Upper lobe of left lung (tissue), 6 donors: ENCODE results near the gene DOCK1. TPM values are rescaled to one million over a fixed set of nuclear protein-coding genes. Genes with fewer than 3 reads are reported as not detected.

Source experiments
- ATAC-seq, 2 donors: fragments of 200-7000 bp; cut with Tn5 transposase; one replicate each; pipeline ENCODE4 v1.9.1; 2022; ENCODE audit warnings: mild to moderate bottlenecking in 2 of 2, moderate library complexity in 2 of 2; ENCODE audit not compliant: low FRiP score in 2 of 2
- DNase-seq, 2 donors: peaks; one replicate each; pipeline ENCODE4 v3.0.0-alpha.2; 2019 to 2020
- H3K27ac ChIP-seq, 4 donors: fragments of 200-600 bp; sonication (generic); one replicate each; pipeline ENCODE4 v1.5.1; 2016 to 2019
- H3K27me3 ChIP-seq, 4 donors: fragments of 200-600 bp; sonication (generic); one replicate each; pipeline ENCODE4 v1.5.1; 2017 to 2019
- H3K36me3 ChIP-seq, 4 donors: fragments of 200-600 bp; sonication (generic); one replicate each; pipeline ENCODE4 v1.5.1; 2016 to 2019
- H3K4me1 ChIP-seq, 4 donors: fragments of 200-600 bp; sonication (generic); one replicate each; pipeline ENCODE4 v1.5.1; 2018 to 2019
- H3K4me3 ChIP-seq, 4 donors: fragments of 200-600 bp; sonication (generic); one replicate each; pipeline ENCODE4 v1.5.1; 2017 to 2019; ENCODE audit warnings: mild to moderate bottlenecking in 2 of 4, moderate library complexity in 1 of 4
- H3K9me3 ChIP-seq, 4 donors: fragments of 200-600 bp; sonication (generic); one replicate each; pipeline ENCODE4 v1.5.1; 2018 to 2019
- EP300 ChIP-seq, 4 donors: sonication (generic); formaldehyde crosslinking; IDR thresholded peaks; one replicate each; pipeline ENCODE4 v1.5.1; 2017; ENCODE audit warnings: antibody characterized with exemption in 4 of 4, control low read depth in 2 of 4
- POLR2A ChIP-seq, 4 donors: fragments of 450-650 bp; IDR thresholded peaks; one replicate each; pipeline ENCODE4 v1.5.1; 2016 to 2017; ENCODE audit warnings: antibody characterized with exemption in 4 of 4, mild to moderate bottlenecking in 2 of 4
- POLR2AphosphoS5 ChIP-seq, 2 donors: sonication (generic); formaldehyde crosslinking; IDR thresholded peaks; one replicate each; pipeline ENCODE4 v1.5.1; 2017; ENCODE audit warnings: antibody characterized with exemption in 2 of 2
- WGBS, 2 donors: methylation state at CpG; one replicate each; pipeline ENCODE4 v1.1.5; 2017 to 2018; 5-methylcytosine and 5-hydroxymethylcytosine counted together
- total RNA-seq, 6 donors: library from RNA; depleted of rRNA in 4 of 6; stranded (reverse); fragments of >200 nt in 4 of 6; gene quantifications; one replicate each; pipeline versions ENCODE4 v1.1.0 to v1.2.1, GENCODE V29; 2016 to 2021
- TF ChIP-seq, protein P1 (sequence below), 6 experiments: fragments of 450-650 bp in 4 of 6; fragments of 200-600 bp in 2 of 6; sonication (generic) in 2 of 6; IDR thresholded peaks; one replicate each; pipeline ENCODE4 v1.5.1; 2016 to 2019; ENCODE audit warnings: antibody characterized with exemption in 6 of 6
- donor health status: DM: no; HTN: no; CAD: no; lungs with moderate emphysema.
- donor health status: DM: no; HTN: yes; CAD: no; lungs with severe emphysema.

Gene DOCK1
- total RNA-seq, 6 donors from 2014 or later: 37.5 to 63.9 (median 45.8) TPM

GRCh38 chr10:127435246-127435645 lies 530.0 kb downstream of the DOCK1 start:
- peaks cover 3 to 36% (median 20%) of the 10 kb centered on the region in 4 donors for H3K36me3 ChIP-seq
- ATAC-seq (no peak), DNase-seq (no peak)
- no peak for TF ChIP-seq POLR2AphosphoS5 (IDR thresholded peaks at IDR 0.05)
- TF ChIP-seq EP300 (IDR thresholded peaks at IDR 0.05): no peak
- TF ChIP-seq, protein P1, sequence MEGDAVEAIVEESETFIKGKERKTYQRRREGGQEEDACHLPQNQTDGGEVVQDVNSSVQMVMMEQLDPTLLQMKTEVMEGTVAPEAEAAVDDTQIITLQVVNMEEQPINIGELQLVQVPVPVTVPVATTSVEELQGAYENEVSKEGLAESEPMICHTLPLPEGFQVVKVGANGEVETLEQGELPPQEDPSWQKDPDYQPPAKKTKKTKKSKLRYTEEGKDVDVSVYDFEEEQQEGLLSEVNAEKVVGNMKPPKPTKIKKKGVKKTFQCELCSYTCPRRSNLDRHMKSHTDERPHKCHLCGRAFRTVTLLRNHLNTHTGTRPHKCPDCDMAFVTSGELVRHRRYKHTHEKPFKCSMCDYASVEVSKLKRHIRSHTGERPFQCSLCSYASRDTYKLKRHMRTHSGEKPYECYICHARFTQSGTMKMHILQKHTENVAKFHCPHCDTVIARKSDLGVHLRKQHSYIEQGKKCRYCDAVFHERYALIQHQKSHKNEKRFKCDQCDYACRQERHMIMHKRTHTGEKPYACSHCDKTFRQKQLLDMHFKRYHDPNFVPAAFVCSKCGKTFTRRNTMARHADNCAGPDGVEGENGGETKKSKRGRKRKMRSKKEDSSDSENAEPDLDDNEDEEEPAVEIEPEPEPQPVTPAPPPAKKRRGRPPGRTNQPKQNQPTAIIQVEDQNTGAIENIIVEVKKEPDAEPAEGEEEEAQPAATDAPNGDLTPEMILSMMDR (IDR thresholded peaks at IDR 0.05): no peak
- no peak for TF ChIP-seq POLR2A (IDR thresholded peaks at IDR 0.05)
- H3K27ac ChIP-seq: no peak overlapping the region
- no peaks in the 10 kb centered on the region for H3K9me3 ChIP-seq
- H3K27me3 ChIP-seq: no peaks in the 10 kb centered on the region
- no peaks in the 10 kb centered on the region for H3K4me1 ChIP-seq
- no peak overlapping the region for H3K4me3 ChIP-seq
- WGBS, 2 donors: 76 to 81% methylated on average over 7 of the region's 7 CpGs

DNA sequence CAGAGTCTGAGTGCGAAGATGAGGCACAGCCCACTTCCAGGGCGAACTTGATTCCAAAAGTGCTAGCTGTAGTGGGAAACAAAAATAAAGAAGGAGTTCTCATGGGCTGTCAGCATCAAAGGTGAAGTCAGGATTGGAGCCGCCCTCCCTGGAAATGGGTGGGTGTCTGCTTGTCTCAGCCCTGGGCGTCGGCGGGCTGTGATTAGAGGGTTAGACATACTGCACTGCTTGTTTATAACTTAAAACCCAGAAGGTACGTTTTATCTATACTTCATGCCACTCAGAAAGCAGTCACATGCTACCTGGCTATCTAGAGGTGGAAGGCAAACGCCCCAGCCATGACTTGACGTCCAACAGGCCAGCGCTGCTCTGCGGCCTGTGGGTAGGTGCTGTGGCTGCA lies 535.1 kb downstream of the DOCK1 start:
- no peak overlapping the region for H3K27ac ChIP-seq

GRCh38 chr10:127441350-127442219 lies 536.4 kb downstream of the DOCK1 start:
- no peaks in the 10 kb centered on the region for H3K9me3 ChIP-seq
- H3K27me3 ChIP-seq: no peaks in the 10 kb centered on the region
- no peak for DNase-seq
- no peaks in the 10 kb centered on the region for H3K4me1 ChIP-seq
- TF ChIP-seq POLR2AphosphoS5 (IDR thresholded peaks at IDR 0.05) (no peak), POLR2A (IDR thresholded peaks at IDR 0.05) (no peak), EP300 (IDR thresholded peaks at IDR 0.05) (no peak)
- TF ChIP-seq, protein P1 (IDR thresholded peaks at IDR 0.05): no peak
- ATAC-seq: no peak
- 93% methylated on average over 12 to 16 of the region's 16 CpGs for WGBS, 2 donors
- H3K4me3 ChIP-seq: no peak overlapping the region
- peaks cover 3 to 69% (median 32%) of the 10 kb centered on the region in 4 donors for H3K36me3 ChIP-seq
- H3K27ac ChIP-seq: no peak overlapping the region

More for the DNA sequence above, 535.1 kb downstream of the DOCK1 start:
- TF ChIP-seq EP300 (IDR thresholded peaks at IDR 0.05) (no peak), POLR2A (IDR thresholded peaks at IDR 0.05) (no peak), POLR2AphosphoS5 (IDR thresholded peaks at IDR 0.05) (no peak)
- TF ChIP-seq, protein P1 (IDR thresholded peaks at IDR 0.05): no peak
- no peaks in the 10 kb centered on the region for H3K27me3 ChIP-seq
- no peak for ATAC-seq
- no peaks in the 10 kb centered on the region for H3K9me3 ChIP-seq
- 89 to 93% methylated on average over 7 to 11 of the region's 11 CpGs for WGBS, 2 donors
- no peaks in the 10 kb centered on the region for H3K4me1 ChIP-seq
- DNase-seq: no peak
- H3K4me3 ChIP-seq: no peak overlapping the region
- H3K36me3 ChIP-seq: peaks cover 3 to 59% (median 30%) of the 10 kb centered on the region in 4 donors

- Histone ChIP-seq H3K9me3 (no peaks in the 10 kb centered on the region), H3K4me1 (no peaks in the 10 kb centered on the region), H3K27me3 (no peaks in the 10 kb centered on the region), H3K27ac (no peak overlapping the region), H3K36me3 (peaks cover 3 to 75% (median 37%) of the 10 kb centered on the region in 4 donors), H3K4me3 (no peak overlapping the region)
- no peak for ATAC-seq
- no peak for DNase-seq
- TF ChIP-seq POLR2A (IDR thresholded peaks at IDR 0.05): no peak
- 92 to 94% methylated on average over 5 of the region's 5 CpGs for WGBS, 2 donors
Observed at GRCh38 chr10:127442220-127442525, 536.9 kb downstream of the DOCK1 start.

- H3K36me3 ChIP-seq: peaks cover 0 to 77% (median 41%) of the 10 kb centered on the region in 4 donors
- TF ChIP-seq, protein P1 (IDR thresholded peaks at IDR 0.05): no peak
- TF ChIP-seq EP300 (IDR thresholded peaks at IDR 0.05): no peak
- no peak for TF ChIP-seq POLR2AphosphoS5 (IDR thresholded peaks at IDR 0.05)
- TF ChIP-seq POLR2A (IDR thresholded peaks at IDR 0.05): no peak
- 85 to 92% methylated on average over 12 to 13 of the region's 13 CpGs for WGBS, 2 donors
Observed at GRCh38 chr10:127444155-127444554, 538.9 kb downstream of the DOCK1 start.

More at GRCh38 chr10:127444155-127444554, 538.9 kb downstream of the DOCK1 start:
- ATAC-seq (no peak), DNase-seq (no peak)
- Histone ChIP-seq H3K27me3 (no peaks in the 10 kb centered on the region), H3K4me1 (no peaks in the 10 kb centered on the region), H3K9me3 (no peaks in the 10 kb centered on the region), H3K4me3 (no peak overlapping the region), H3K27ac (no peak overlapping the region)
